NCI-H2227 (cell line): ENCODE results near the gene SCN3A.

Experiments used
- DNase-seq: peaks from one replicate; lab custom pipeline; 2025; ENCODE audit not compliant: unreplicated experiment; lab: John Stamatoyannopoulos, UW

SCN3A gene

GRCh38 chr2:165203689-165204559 lies at the start of gene SCN3A:
TSS of gene SCN3A (minus strand) at chr2:165204050. CDS start at chr2:165176394, 27,656 bp downstream.
- peak; percentile 91 for DNase-seq

- DNase-seq: no peak
These were observed 49.3 kb upstream of the SCN3A start for GRCh38 chr2:165253178-165253577.

DNA sequence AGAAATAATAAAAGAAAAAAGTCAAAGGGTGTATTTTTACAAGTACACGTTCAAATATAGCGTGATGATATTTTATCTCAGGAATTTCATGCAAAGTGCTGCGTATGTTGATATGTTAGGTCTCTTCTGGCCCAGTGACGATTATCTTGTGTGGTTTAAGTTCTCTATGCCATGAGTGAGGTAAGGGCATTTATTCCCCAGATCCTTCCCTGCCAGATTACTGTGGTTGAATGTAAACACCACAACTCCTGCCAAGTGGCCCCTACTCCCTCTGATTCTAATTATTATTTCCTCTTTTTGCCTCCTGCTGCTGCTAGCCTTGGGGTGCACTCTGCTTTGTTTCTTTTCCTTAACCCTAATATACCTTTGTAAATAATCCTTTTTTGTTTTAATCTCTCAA lies 47.5 kb upstream of the SCN3A start:
- no peak for DNase-seq

GRCh38 chr2:165248238-165248637 lies 44.4 kb upstream of the SCN3A start:
- no peak for DNase-seq

GRCh38 chr2:165245081-165245793 lies 41.4 kb upstream of the SCN3A start:
- no peak for DNase-seq

- peak; percentile 53 for DNase-seq
These were observed 37.1 kb upstream of the SCN3A start for GRCh38 chr2:165240916-165241315.

- DNase-seq: peak; percentile 63
These were observed 36.1 kb upstream of the SCN3A start for GRCh38 chr2:165239856-165240515.

DNA sequence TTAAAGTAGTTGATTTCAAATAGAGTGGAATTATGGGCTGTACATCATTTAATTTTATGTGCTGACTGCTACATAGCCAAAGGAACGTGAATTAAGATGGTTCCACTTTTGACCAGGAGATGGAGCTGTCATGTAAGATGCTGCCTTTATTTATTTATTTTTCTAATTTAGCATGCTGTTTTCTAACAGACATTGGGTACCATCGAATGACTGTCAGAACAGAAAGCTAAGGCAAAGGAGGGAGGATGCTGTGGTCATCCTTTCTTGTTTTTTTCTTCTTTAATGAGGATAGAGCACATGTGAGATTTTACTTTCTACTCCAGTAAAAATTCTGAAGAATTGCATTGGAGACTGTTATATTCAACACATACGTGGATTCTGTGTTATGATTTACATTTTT lies 35.4 kb upstream of the SCN3A start, which contains the start of gene SCN2A:
Gene SCN2A, plus strand, starts transcription at position 185 of the 400 bp plus-strand sequence. CDS start 56,410 bp downstream, outside the sequence.
- DNase-seq: peak; percentile 87

GRCh38 chr2:165238295-165238694 lies 34.4 kb upstream of the SCN3A start:
- DNase-seq: no peak

GRCh38 chr2:165237056-165237455 lies 33.2 kb upstream of the SCN3A start:
- DNase-seq: no peak

- DNase-seq: no peak
These were observed 23.7 kb upstream of the SCN3A start for GRCh38 chr2:165227571-165227970.

DNA sequence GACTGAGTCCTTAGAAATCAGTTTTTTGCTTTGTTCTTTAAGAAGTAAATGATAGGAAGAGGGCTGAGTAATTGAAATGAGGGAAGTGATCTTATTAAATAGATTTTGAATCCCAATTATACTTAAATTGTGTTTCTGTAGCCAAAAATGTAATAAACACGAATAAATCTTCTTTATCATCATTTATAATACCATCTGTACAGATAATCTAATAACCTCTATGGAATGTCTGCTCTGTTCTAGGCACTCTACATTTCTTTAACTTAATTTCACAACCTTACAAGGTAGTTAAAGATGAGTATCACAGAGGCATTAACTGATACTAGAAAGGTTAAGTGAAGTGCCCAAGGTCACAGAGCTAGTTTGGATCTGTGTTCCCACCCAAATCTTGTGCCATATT lies 21.1 kb upstream of the SCN3A start:
- no peak for DNase-seq

GRCh38 chr2:165219481-165219880 lies 15.6 kb upstream of the SCN3A start:
- DNase-seq: peak; percentile 34

- no peak for DNase-seq
These were observed 10.2 kb upstream of the SCN3A start for GRCh38 chr2:165214093-165214492.

- DNase-seq: no peak
These were observed 4.2 kb upstream of the SCN3A start for GRCh38 chr2:165208094-165208493.

GRCh38 chr2:165205865-165206264 lies 2.0 kb upstream of the SCN3A start:
- no peak for DNase-seq

DNA sequence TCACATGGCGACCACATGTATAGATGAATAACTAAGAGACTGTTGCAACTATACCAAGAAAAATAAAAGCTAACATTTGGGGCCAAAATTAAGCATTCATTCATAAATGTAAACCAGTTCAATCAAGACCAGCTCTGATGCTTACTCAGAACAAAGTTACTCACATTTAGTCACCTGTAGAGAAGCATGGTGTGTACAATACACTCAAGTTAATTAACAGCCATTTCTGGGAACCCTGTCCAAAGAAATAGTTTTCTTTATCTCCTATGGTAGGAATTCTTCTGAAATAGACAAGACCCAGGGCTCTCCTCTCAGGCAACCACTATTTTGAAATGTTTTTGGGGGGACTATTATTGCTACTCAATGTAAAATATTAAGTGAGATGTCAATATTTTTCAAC lies 1.6 kb downstream of the SCN3A start:
- no peak for DNase-seq

- DNase-seq: no peak
These were observed 5.7 kb downstream of the SCN3A start for GRCh38 chr2:165198181-165198580.

- DNase-seq: no peak
These were observed 6.5 kb downstream of the SCN3A start for GRCh38 chr2:165197346-165197745.

DNA sequence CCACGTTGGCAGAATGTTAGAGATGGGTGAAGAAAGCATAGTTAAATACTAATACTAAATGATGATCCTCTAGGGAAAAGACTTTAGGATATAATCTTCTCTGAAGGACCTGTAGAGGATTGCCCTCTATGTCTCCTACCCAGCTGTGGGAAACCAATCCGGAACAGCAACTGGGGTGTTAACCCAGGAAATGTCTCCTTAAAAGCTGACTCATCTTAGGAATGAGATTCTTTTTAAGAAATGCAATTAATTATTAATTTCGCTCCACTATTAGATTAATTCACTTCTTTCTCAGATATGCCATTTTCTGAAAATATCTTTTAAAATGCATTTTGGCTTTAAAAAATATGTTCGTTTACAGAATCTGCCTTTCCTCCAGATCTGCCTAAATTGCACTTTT lies 7.4 kb downstream of the SCN3A start:
- no peak for DNase-seq

DNA sequence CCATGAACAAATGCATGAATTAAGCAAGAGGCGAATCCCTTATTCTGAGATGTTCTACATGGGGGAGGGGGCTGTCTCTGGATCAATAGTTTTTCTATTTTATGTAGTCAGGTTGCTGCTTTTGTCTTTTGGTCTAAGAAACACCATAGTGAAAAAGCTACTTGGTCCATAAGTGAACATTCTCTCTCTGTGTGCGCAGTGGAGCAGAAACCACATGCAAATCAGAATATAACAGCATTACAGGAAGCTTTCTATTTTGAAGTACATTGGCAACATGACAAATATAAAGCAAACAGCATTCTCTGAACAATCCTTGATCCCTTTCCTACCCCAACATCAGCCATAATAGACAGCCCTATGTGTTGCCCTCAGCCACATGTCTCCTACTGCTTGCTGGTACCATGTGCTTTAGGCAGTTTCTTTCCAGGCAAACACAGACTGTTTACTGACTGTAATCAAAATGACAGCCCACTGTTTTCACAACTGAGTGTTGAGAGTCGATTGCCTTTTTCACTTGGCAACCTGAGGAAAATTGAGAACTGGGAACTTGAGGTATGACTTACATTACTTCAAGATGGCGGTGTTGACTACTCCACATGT lies 10.6 kb downstream of the SCN3A start:
- no peak for DNase-seq
